ENCODE results near the gene CNOT9.

- TF ChIP-seq JUND (IDR thresholded peaks at IDR 0.05) (no peak), FOSL1 (IDR thresholded peaks at IDR 0.05; ENCODE audit: low read depth) (no peak), POLR2A (IDR thresholded peaks at IDR 0.05; ENCODE audit: borderline replicate concordance, extremely low read depth, insufficient read depth, insufficient read length) (no peak), TCF7L2 (IDR thresholded peaks at IDR 0.05; ENCODE audit: borderline replicate concordance, extremely low read depth, insufficient read depth, insufficient read length) (no peak), YY1 (IDR thresholded peaks at IDR 0.05; ENCODE audit: extremely low read depth, insufficient replicate concordance, low read depth, low read length) (no peak), CTCF (IDR thresholded peaks at IDR 0.05 in 2 of 3, conservative IDR thresholded peaks at IDR 0.05 in 1 of 3; ENCODE audit: borderline replicate concordance in 1 of 3, insufficient read depth in 1 of 3, low read depth in 2 of 3, low read length in 2 of 3) (no peak), POLR2AphosphoS5 (IDR thresholded peaks at IDR 0.05; ENCODE audit: low read depth, low read length) (no peak), CBX3 (IDR thresholded peaks at IDR 0.05; ENCODE audit: low read depth) (no peak), EZH2phosphoT487 (IDR thresholded peaks at IDR 0.05; ENCODE audit: borderline replicate concordance) (no peak), EZH2 (IDR thresholded peaks at IDR 0.05) (no peak), ZNF274 (IDR thresholded peaks at IDR 0.05; ENCODE audit: low read depth, low read length) (no peak)
- TF ChIP-seq, protein P1, sequence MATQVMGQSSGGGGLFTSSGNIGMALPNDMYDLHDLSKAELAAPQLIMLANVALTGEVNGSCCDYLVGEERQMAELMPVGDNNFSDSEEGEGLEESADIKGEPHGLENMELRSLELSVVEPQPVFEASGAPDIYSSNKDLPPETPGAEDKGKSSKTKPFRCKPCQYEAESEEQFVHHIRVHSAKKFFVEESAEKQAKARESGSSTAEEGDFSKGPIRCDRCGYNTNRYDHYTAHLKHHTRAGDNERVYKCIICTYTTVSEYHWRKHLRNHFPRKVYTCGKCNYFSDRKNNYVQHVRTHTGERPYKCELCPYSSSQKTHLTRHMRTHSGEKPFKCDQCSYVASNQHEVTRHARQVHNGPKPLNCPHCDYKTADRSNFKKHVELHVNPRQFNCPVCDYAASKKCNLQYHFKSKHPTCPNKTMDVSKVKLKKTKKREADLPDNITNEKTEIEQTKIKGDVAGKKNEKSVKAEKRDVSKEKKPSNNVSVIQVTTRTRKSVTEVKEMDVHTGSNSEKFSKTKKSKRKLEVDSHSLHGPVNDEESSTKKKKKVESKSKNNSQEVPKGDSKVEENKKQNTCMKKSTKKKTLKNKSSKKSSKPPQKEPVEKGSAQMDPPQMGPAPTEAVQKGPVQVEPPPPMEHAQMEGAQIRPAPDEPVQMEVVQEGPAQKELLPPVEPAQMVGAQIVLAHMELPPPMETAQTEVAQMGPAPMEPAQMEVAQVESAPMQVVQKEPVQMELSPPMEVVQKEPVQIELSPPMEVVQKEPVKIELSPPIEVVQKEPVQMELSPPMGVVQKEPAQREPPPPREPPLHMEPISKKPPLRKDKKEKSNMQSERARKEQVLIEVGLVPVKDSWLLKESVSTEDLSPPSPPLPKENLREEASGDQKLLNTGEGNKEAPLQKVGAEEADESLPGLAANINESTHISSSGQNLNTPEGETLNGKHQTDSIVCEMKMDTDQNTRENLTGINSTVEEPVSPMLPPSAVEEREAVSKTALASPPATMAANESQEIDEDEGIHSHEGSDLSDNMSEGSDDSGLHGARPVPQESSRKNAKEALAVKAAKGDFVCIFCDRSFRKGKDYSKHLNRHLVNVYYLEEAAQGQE (IDR thresholded peaks at IDR 0.05; ENCODE audit: low read depth), result no peak
Measured at GRCh38 chr2:218576854-218577253, 8.2 kb downstream of the CNOT9 start.
